ENCODE results near the gene AQP11.
"Not testable (repeated sequence)": the region's sequence is repeated elsewhere in the genome, so short reads cannot be mapped to it uniquely, and the experiment has no call there.

Gene AQP11, protein sequence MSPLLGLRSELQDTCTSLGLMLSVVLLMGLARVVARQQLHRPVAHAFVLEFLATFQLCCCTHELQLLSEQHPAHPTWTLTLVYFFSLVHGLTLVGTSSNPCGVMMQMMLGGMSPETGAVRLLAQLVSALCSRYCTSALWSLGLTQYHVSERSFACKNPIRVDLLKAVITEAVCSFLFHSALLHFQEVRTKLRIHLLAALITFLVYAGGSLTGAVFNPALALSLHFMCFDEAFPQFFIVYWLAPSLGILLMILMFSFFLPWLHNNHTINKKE

DNA sequence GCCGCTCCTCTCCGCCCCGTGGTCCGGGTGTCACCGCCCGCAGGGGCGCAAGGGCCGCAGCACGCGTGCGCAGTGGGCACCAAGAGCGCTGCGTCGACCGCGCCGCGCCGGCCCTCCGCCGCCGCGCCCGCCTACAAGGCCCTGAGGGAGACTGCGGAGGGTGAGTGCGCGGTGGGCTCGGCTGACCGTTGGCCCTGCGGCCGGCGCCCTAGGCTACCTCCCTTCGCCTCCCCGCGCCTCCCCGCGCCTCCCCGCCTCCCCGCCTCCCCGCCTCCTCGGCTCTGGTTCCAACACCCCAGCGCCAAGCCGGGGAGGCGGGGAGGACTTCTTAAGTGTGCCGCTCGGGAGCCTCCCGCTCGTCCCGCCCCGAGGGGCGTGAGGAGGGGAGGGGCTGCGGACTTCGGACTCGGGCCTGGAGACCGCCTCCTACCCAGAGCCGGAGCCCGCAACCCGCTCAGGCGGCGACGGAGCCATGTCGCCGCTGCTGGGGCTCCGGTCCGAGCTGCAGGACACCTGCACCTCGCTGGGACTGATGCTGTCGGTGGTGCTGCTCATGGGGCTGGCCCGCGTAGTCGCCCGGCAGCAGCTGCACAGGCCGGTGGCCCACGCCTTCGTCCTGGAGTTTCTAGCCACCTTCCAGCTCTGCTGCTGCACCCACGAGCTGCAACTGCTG lies at the start of gene AQP11:
TSS of gene AQP11 (plus strand) at position 433 of the 673 bp plus-strand sequence. CDS start at position 473, 40 bp downstream.
- DNase-seq: peak in 13 of 14 donors; percentile 46 to 89 (median 78)

DNA sequence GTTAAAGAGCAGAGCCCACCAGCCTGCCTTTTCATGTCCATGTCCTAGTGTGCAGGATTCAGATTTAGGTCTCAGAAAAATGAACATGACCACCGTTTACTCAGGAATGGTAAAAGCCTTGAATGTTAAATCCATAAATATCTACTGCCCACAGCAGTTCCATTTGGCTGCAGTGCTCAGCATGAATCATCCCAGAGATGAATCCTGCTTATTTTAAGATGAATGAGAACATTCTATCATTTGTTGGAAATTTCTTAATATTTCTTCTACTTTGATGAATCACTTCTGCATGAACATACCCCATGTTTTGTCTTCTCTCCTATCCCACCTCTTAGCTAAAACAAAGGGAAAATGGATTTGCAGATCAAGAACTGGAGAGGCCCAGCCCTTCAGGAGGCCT lies 47.5 kb upstream of the AQP11 start:
- DNase-seq: no peak

DNA sequence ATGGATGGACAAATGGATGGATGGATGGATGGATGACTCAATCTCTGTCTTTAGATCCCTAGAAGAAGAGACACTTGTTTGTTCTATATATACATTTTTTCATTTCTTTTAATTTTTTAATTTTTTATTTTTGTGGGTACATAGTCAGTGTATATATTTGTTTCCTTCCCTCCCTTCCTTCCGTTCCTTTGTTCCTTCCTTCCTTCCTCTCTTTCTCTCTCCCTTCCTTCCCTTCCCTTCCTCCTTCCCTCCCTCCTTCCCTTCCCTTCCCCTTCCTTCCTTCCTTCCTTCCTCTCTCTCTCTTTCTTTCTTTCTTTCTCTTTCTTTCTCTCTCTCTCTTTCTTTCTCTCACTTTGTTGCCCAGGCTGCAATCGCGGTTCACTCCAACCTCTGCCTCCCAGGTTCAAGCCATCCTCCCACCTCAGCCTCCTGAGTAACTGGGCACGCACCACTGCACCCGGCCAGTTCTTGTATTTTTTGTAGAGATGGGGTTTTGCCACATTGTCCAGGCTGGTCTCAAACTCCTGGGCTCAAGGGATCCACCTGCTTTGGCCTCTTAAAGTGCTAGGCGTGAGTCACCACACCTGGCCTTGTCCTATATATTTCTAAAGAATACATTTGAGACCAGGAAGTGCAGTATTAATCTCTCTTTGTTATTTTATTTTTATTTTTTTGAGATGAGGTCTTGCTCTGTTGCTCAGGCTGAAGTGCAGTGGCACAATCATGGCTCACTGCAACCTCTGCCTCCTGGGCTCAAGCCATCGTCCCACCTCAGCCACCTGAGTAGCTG lies 42.5 kb upstream of the AQP11 start:
- no peak for DNase-seq

DNA sequence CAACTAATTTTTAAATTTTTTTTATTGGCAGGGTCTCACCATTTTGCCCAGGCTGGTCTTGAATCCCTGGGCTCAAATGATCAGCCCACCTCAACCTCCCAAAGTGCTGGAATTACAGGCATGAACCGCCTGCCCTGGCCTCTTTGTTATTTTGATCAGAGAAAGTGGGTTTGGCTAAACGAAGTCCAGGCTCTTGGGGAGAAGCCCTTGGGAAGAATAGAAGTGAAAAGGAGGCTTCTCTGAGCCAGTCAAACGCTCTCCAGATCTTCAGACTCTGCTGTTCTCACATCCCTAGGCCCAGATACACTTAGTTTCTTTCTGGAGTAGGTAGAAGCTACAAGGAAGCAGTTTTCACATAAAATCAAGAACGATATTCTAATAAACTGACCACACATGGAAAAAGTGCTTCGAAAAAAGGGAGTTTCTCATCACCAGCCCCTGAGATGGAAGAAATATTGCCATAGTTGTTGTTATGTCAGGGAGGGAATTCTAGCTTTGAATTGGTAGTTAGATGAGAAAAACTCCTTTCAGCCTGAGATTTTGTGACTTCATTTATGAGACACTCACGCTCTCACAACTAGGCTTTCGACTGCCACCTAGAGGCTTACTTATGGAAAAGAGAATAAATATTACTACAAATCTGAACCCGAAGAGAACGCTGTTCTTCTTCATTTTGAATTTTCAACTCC lies 41.7 kb upstream of the AQP11 start:
- DNase-seq: peak in 4 of 14 donors; percentile 8 to 65 (median 28)

DNA sequence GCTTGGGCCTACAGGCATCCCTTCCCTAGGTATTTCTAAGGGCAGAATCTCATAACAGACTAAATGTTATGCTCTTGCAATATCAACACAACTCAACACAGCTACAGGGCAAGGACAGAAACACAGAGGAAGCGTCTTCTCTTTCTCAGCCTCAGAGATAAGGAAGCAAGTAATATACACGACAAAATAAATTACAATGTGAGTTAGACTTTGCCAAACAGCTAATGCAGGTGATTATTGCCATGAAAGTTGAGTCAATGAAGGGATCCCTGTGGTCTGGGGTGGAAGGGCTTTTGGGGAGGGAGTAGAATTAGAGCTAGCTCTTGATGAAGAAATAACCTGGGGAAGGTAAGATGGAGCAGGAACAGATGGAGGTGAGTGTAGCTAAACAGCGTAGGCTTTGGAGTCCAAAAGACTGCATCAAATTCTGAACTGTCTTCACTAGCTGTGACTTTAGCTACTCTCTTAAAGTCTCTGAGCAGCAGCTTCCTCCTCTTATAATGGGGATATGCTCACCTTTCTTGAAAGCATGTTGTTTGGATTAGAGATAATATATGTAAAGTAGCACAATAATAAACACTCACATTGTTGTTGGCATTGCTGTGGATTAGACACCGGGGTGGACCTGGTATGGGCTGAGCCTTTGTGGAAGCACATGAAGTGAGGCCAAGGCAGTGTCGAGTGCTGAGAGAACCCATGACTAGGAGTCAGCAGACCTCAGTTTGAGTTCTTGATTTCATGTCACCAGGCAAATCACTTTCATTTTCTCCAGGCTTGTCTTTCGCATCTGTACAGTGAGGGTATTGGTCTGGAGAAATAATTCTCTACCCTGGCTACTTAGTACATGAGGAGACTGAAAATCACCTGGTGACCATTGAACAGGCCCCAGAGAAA lies 41.0 kb upstream of the AQP11 start:
- DNase-seq: peak in 1 of 14 donors; percentile 30

DNA sequence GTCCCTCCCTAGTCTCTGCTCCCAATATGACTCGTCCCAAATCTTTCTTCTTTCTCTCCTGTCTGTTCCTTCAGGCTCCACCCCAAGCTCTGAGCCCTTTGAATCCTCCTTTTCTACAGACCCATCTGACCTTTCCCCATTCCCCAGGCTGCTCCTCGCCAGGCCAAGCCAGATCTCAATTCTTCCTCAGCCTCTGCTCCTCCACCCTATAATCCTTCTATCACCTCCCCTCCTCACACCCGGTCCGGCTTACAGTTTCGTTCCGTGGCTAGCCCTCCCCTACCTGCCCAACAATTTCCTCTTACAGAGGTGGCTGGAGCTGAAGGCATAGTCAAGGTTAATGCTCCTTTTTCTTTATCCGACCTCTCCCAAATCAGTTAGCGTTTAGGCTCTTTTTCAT lies 38.3 kb upstream of the AQP11 start:
- not testable (repeated sequence) for DNase-seq

DNA sequence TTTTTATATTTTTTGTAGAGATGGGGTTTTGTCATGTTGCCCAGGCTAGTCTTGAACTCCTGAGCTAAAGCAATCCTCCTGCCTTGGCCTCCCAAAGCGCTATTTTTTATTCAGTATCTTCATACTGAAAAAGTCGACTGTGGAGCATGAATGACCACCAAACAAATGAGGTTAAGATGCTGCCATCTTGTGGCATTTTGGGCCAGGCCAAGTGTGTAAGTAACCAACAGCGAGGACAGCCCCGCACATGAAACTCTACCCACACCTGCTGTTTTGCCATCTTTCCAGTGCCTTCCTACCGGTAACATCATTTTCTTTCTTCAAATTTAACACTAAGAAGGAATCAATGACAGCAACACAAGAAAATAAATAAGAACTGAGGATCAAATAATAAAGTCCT lies 32.2 kb upstream of the AQP11 start:
- DNase-seq: peak in 2 of 14 donors; percentile 1

DNA sequence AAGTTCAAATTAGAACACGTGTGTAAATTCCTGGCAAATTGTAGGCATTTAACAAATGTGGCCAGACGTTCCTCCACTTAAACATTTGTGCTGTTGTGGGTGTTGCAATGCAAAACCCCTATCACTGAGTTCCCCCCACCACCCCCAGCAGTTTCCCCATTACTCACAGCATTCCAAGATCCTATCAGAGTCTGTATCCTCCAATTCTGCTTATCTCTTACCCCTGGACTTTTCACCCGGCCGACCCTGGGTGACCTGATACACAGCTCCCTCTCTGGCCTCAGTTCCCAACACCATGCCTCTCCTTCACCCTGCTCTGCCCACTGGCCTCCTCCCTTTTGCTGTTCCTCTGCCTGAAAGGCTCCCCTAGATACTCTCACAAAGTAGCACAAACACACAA lies 31.4 kb upstream of the AQP11 start:
- DNase-seq: no peak

DNA sequence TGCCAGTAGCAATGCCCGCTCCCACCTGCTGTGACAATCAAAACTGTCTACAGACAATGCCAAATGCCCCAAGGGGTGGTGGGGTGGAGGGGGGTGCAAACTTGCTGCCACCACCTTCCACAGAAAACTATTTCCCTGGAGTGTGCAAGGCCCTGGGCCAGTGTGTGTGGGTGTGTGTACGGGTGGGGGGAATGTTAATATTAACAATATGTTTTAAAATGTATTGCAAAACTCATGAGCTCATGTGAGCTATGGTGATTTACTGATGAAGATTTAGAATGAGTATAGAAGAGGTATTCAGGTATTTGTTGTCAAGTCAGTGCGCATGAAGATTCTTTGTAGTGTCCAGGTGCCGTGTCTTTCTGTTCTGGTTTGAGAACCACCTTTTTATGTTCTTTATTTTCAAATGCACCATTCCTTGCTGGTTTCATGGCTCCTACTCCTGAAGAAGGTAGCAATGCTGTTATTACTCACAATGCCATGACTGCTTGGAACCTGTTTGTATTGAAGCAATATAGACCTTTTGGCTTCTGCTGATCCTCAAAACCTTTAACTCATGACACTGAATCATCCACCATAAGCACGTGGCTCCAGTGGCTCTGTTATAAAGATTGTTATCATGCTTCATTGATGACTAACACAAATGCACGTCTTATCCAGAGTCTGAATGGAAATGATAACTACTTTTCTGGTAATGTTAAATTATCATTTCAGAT lies 29.9 kb upstream of the AQP11 start:
- no peak for DNase-seq

DNA sequence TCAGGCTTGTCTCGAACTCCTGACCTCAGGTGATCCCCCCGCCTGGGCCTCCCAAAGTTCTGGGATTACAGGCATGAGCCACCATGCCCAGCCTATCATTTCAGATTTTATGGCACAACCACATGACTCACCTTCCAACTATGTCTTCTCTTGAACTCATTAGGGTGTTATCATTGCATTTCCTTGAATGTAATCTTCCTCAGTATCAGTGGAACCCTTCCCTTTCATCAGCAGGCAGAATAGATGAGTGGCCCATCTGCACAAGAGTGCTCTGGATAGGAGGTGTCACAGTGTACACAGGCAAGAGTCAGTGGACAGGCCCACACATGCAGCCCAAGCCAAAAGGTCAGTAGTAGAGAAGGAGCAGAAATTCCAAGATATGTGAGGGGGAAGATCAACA lies 29.1 kb upstream of the AQP11 start:
- DNase-seq: no peak

DNA sequence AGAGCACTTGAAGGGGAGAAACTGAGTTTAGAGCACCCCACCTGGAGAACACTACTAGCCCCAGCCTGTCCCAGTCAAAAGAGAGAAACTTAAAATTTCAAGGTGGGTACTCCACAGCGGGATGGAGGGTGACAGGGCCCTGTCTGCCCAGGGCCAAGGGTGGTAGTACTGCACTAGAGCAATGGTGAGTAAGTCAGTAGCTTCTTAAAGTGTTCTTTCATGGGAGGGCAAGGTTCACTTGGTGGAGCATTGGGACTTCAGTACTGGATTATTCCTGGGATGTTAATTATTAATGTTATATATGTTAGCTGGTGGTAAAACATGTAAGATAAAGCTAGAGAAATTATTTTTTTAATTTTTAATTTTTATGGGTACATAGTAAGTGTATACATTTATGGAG lies 28.5 kb upstream of the AQP11 start:
- no peak for DNase-seq

DNA sequence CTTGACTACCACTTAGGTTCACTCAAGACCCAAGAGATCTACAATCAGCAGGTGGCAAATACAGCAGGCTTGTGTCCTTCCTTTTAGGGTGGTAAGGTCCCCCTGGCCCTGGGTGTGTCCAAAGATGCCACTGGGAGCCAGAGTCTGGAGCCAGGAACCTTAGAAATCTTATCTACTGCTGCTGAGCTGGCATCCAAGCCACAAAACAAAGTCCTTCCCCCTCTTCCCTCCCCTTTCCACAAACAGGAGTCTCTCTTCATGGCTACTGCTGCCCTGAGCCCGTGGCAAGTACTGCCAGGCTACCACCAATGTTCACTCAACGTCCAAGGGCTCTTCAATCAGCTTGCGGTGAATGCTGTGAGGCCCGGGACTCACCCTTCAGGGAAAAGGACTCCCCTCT lies 21.4 kb upstream of the AQP11 start:
- DNase-seq: no peak

DNA sequence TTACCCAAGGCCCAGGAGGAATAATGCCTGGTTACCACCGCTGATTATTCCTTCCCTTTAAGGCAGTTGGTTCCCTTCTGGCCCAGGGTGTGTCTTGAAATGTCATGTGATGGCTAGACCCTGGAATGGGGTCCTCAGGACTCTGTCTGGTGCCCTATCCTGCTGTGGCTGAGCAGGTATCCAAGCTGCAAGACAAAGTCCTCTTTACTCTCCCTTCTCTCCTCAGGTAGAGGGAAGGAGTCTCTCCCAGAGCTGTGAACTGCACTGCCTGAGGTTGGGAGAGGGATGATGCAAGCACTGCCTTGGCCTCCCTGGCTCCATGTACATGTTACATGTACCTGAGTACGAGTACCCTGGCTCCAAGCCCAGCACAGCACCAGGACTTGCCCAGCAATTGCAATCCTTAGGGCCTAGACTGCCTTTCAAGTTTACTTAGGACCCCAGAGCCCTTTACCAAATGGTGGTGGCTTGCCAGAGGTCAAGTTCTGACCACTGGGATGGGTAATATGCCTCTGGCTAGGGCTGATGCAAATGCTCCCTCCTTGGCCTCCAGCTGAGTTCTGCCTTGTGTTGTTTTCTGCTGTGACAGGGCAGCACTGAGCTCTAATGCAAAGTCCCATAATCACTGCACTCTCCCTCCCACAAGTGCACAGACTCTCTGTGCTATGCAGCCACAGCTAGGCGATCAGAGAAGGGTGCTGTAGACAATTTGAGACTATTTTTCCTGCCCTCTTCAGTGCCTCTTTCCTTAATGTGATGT lies 20.7 kb upstream of the AQP11 start:
- DNase-seq: no peak

DNA sequence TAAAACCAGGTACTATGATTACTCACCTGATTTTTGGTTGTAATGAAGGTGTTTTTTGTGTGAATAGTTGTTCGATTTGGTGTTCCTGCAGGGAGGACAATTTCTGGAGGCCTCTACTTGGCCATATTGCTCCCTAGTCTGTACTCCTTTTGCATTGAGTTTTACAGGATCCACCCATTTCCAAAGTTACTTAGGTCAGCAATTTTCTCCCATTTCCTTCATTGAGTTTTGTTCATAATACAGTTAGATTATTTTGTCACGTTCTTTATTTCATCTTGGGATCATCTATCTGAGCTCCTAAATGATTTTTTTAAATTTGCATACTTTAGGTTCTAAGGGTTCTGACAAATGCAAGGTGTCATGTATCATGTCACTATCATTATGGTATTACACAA lies 20.1 kb upstream of the AQP11 start:
- no peak for DNase-seq

DNA sequence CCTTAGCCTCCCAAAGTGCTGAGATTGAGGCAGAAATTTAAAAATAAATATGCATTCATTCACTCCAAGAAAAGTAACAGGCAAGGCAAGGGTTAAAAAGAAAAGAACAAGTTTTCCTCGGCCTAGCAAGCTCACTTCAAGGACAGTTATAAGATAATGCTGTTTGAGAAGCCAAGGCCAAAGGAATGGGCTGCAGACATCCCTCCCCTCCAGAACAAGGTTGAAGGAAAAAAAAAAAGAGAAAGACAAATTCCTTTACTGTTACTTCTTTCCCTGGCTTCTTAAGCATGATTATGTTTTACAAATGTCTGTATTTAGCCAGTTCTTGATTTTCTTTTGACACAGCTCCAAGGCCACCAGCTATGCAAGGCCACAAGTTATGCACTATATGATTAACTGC lies 18.9 kb upstream of the AQP11 start:
- not testable (repeated sequence) for DNase-seq

DNA sequence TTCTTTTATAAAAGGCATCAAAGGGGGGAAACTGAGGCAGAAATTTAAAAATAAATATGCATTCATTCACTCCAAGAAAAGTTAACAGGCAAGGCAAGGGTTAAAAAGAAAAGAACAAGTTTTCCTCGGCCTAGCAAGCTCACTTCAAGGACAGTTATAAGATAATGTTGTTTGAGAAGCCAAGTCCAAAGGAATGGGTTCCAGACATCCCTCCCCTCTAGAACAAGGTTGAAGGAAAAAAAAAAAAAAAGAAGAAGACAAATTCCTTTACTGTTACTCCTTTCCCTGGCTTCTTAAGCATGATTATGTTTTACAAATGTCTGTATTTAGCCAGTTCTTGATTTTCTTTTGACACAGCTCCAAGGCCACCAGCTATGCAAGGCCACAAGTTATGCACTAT lies 14.3 kb upstream of the AQP11 start:
- DNase-seq: not testable (repeated sequence)

DNA sequence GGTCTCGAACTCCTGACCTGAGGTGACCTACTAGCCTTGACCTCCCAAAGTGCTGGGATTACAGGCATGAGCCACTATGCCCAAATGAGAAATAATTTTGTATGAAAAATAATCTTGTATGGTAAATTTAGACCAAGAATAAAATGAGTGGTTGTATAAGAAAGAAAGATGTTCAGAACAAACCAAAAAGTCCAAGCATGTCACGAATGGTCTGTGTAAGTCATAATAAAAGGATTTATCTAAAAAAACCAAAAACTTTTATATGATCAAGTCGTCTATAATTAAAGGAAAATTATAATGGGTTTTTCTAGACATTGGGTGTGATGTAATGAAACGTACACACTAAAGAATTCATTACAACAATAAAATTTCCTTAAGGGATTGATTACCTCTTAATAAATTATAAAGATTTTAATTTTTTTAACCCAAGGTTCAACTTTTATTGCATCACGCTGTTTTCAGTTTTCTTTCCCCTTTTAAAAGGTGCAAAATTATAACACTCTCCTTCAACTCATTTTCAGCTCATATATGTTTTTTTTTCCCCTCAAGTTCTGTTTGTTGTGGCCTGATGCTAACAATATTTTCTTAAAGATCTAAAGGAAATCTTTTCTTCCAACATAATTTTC lies 8.9 kb upstream of the AQP11 start:
- DNase-seq: no peak

DNA sequence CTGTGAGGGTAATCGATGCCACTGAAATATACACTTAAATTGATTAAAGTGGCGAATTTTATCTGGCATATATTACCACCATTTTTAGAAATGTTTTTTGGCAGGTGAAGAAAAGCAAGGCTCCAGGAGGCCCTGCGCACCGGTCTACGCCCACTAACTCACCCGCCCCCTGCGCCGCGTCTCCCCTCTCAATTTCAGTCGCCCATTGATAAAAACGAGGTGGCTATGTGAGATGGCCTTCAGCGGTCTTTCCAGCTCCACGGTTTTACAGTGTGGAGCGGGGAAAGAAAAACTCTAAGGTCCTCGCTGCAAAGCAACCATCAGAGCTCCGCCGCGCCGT lies 602 bp upstream of the AQP11 start:
- DNase-seq: no peak

DNA sequence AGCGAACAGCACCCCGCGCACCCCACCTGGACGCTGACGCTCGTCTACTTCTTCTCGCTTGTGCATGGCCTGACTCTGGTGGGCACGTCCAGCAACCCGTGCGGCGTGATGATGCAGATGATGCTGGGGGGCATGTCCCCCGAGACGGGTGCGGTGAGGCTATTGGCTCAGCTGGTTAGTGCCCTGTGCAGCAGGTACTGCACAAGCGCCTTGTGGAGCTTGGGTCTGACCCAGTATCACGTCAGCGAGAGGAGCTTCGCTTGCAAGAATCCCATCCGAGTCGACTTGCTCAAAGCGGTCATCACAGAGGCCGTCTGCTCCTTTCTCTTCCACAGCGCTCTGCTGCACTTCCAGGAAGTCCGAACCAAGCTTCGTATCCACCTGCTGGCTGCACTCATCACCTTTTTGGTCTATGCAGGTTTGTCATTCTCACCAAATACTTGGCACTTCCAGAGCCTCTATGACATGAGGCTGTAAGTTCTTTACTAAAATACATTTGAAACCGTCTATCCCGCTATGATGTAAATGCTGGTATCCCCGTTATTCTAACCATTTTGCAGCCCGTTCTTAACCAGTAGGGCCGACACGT lies 535 bp downstream of the AQP11 start:
- peak in 11 of 14 donors; percentile 25 to 82 (median 57) for DNase-seq

DNA sequence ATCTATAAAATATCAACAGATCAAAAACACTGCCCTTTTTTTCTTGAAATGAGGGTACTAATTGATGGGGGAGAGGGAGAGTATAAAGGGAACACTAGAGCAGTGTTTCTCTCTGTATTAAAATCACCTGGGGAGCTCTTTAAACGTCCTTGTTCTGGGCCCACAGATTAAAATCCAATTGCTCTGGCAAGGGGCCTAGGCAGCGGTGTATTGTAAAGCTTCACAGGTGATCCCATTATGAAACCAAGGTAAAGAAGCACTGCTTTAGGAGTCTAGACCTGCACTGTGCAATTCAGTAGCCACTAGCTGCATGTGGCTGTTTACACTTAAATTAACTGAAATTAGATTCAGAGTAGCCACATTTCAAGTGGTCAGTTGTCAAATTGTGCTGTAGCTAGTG lies 3.0 kb downstream of the AQP11 start:
- no peak for DNase-seq
